GM21825 (cell line): Measurements from ENCODE around the gene ADAM23.

Source experiments
- ATAC-seq: cut with Tn5 transposase; IDR thresholded peaks from one replicate; pipeline ENCODE4 v1.9.1; 2021; ENCODE audit warnings: mild to moderate bottlenecking, moderate library complexity; ENCODE audit not compliant: unreplicated experiment

The ADAM23 gene

GRCh38 chr2:206631340-206631739 is 188.0 kb downstream of the ADAM23 start:
- no peak for ATAC-seq

GRCh38 chr2:206635015-206635414 is 191.7 kb downstream of the ADAM23 start:
- no peak for ATAC-seq

DNA sequence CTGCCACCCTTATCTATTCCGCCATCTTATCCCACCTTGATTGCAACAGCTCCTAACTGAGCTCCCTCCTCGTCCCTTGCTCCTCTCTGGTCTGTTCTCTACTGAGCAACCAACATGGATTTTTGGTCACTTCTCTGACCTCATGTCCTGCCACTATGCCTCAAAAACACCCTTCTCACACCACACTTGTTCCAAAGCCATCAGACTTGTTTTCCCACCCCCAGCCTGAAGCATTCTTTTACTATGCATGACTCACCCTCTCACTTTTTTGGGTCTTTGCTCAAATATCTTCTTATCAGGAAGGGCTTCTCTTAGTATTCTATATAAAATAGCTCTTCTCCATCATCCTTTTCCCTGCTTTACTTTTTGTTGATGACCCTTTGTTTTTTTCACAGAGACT is 196.3 kb downstream of the ADAM23 start:
- ATAC-seq, result no peak

GRCh38 chr2:206641226-206641625 is 197.9 kb downstream of the ADAM23 start:
- no peak for ATAC-seq

GRCh38 chr2:206642075-206643025 is 199.0 kb downstream of the ADAM23 start, which contains the start of gene FAM237A:
TSS of gene FAM237A (plus strand) at chr2:206642487. CDS start at chr2:206644237, 1,750 bp downstream.
- ATAC-seq, result no peak

DNA sequence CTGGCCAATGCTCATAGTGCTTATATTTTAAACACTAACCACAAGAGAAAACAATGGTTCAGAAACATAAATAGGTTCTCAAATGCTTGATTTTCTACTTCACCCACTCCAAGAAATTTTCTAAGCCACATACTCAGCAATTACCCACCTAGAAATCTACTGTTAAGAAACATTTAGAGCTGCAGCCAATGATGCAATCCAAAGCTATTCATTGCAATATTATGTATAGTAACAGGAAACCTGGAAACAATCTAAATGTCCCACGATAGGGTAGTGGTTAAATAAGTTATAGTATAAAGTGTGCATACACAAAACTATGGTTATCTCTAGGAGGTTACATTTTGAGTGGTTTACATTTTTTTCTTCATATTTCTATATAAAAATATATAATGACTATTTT is 204.7 kb downstream of the ADAM23 start:
- no peak for ATAC-seq

DNA sequence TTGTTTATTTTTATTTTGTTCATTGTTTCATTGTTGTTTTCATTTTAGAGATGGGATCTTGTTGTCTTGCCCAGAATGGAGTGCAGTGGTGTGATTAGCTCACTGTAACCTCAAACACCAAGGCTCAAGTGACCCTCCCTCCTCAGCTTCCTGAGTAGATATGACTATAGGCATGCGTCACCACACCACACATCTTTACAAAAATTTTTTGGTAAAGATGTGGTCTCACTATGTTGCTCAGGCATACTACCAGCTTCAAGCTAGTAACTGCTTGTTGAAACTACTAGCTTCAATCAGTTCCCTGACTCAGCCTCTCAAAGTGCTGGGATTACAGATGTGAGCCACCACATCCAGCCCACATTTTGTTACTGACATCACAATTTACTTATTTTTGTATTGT is 213.8 kb downstream of the ADAM23 start:
- ATAC-seq, result no peak

GRCh38 chr2:206665251-206665650 is 221.9 kb downstream of the ADAM23 start:
- no peak for ATAC-seq
